HepG2 (cell line): ENCODE data around the gene TRAF4. TPM values are rescaled to one million over a fixed set of nuclear protein-coding genes. Genes with fewer than 3 reads are reported as not detected.

ENCODE experiments used
- EZH2 ChIP-seq: conservative IDR thresholded peaks from 2 replicates; pipeline ENCODE4 v1.6.1; 2012; ENCODE audit warnings: mild to moderate bottlenecking, low read depth, low read length, moderate library complexity
- SIN3B ChIP-seq: fragments of 150-350 bp; IDR thresholded peaks from 2 replicates; pipeline ENCODE4 v1.6.1; 2014; ENCODE audit warnings: low read length
- YEATS2 ChIP-seq: sonication (generic); formaldehyde crosslinking; IDR thresholded peaks from 2 replicates; pipeline ENCODE4 v1.4.0; 2020; ENCODE audit warnings: missing genetic modification reagents, borderline replicate concordance
- ZEB1 ChIP-seq: IDR thresholded peaks from 2 replicates; pipeline ENCODE4 v1.6.1; 2012; ENCODE audit warnings: mild to moderate bottlenecking, low read depth, inconsistent platforms; ENCODE audit not compliant: insufficient replicate concordance
- ZNF430 ChIP-seq: sonication (generic); formaldehyde crosslinking; IDR thresholded peaks from 2 replicates; pipeline ENCODE4 v1.9.0; 2021; ENCODE audit warnings: mild to moderate bottlenecking, missing genetic modification reagents
- ZNF616 ChIP-seq: sonication (generic); formaldehyde crosslinking; IDR thresholded peaks from 2 replicates; pipeline ENCODE4 v1.5.0; 2020; ENCODE audit warnings: low read depth, mild to moderate bottlenecking, missing genetic modification reagents
- ZNF775 ChIP-seq: sonication (generic); formaldehyde crosslinking; IDR thresholded peaks from 2 replicates; pipeline ENCODE4 v1.4.0; 2020; ENCODE audit warnings: missing genetic modification reagents, mild to moderate bottlenecking, moderate library complexity, borderline replicate concordance
- polyA plus RNA-seq, 8 experiments: library from polyadenylated mRNA; depleted of rRNA in 3 of 8; stranded (reverse) in 7 of 8; unstranded in 1 of 8; fragments of >200 nt; fragmentation: Illumina TruSeq in 4 of 8; extraction: Trizol in 4 of 8; gene quantifications; 2 replicates each; pipeline versions ENCODE4 v1.2.1 to v1.2.3, GENCODE V29; 2011 to 2016; ENCODE audit warnings: low read depth in 4 of 8, missing spikeins in 1 of 8, mixed read lengths in 1 of 8; ENCODE audit not compliant: insufficient read depth in 1 of 8
- total RNA-seq, 5 experiments: library from RNA; depleted of rRNA; stranded (reverse); fragments of >200 nt; fragmentation: Illumina TruSeq; extraction: Trizol; gene quantifications; 2 replicates each; pipeline ENCODE4 v1.2.3, GENCODE V29; 2016; ENCODE audit warnings: low read depth in 1 of 5
- TF ChIP-seq, protein P1 (sequence below): sonication (generic); formaldehyde crosslinking; IDR thresholded peaks from 2 replicates; pipeline ENCODE4 v1.5.1; 2020; ENCODE audit warnings: mild to moderate bottlenecking, missing genetic modification reagents, borderline replicate concordance
- TF ChIP-seq, protein P2 (sequence below): sonication (generic); formaldehyde crosslinking; IDR thresholded peaks from 2 replicates; pipeline ENCODE4 v1.4.0; 2020; ENCODE audit warnings: mild to moderate bottlenecking, missing genetic modification reagents
- TF ChIP-seq, protein P3 (sequence below): sonication (generic); formaldehyde crosslinking; IDR thresholded peaks from 2 replicates; pipeline ENCODE4 v1.5.0; 2020; ENCODE audit warnings: missing genetic modification reagents
- TF ChIP-seq, protein P4 (sequence below): sonication (generic); formaldehyde crosslinking; IDR thresholded peaks from 2 replicates; pipeline ENCODE4 v1.8.0; 2022; ENCODE audit warnings: mild to moderate bottlenecking, missing genetic modification reagents, moderate library complexity
- TF ChIP-seq, protein P5 (sequence below): sonication (generic); formaldehyde crosslinking; IDR thresholded peaks from 2 replicates; pipeline ENCODE4 v1.4.0; 2020; ENCODE audit warnings: missing genetic modification reagents

TRAF4 gene
- total and polyA plus RNA-seq, 2 of the 13 experiments (the other 11 are each of a cell fraction or from before 2014, with no cell fraction given), result 86.0 to 89.9 TPM

DNA sequence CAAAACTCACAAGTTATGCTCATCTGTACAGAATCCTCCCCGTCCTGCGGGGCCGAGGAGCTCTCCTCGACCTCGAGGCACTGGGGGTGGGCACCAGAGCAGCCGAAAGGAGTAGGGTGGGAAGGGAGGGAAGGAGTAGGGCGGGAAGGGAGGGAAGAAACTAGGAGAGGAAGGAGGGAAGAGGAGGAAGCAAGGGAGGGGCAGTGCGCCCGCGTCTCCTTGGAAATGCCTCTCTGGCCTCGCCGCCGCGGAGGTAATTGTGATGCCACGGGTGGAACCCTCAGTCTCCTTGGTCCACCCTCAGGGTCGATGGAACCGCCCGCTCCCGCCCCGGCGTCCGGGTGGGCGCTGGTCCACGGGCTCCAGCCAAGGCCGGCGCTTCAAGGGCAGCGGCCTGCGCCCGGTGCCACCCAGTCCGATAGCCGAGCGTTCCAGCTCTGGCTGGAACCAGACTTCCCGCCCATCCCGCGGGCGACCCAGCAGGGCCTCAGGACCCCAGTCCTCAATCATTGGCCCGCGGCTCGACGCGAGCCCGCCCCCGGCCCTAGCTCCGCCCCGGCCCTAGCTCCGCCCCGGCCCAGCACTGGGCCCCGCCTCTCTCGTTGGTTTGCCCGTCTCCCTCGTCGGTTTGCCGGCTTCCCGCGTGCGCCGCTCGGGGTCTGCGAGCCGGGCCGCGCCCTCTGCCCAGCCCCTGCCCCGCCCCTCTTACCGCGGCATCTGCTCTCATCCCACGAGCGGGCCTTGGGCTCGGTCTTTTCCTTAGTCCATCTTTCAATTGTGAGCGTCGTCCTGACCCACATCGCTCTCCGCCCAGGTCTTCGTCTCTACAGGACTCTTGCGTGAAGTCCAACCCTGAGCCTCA, 32.7 kb upstream of the TRAF4 start (continued):
- TF ChIP-seq, protein P1, sequence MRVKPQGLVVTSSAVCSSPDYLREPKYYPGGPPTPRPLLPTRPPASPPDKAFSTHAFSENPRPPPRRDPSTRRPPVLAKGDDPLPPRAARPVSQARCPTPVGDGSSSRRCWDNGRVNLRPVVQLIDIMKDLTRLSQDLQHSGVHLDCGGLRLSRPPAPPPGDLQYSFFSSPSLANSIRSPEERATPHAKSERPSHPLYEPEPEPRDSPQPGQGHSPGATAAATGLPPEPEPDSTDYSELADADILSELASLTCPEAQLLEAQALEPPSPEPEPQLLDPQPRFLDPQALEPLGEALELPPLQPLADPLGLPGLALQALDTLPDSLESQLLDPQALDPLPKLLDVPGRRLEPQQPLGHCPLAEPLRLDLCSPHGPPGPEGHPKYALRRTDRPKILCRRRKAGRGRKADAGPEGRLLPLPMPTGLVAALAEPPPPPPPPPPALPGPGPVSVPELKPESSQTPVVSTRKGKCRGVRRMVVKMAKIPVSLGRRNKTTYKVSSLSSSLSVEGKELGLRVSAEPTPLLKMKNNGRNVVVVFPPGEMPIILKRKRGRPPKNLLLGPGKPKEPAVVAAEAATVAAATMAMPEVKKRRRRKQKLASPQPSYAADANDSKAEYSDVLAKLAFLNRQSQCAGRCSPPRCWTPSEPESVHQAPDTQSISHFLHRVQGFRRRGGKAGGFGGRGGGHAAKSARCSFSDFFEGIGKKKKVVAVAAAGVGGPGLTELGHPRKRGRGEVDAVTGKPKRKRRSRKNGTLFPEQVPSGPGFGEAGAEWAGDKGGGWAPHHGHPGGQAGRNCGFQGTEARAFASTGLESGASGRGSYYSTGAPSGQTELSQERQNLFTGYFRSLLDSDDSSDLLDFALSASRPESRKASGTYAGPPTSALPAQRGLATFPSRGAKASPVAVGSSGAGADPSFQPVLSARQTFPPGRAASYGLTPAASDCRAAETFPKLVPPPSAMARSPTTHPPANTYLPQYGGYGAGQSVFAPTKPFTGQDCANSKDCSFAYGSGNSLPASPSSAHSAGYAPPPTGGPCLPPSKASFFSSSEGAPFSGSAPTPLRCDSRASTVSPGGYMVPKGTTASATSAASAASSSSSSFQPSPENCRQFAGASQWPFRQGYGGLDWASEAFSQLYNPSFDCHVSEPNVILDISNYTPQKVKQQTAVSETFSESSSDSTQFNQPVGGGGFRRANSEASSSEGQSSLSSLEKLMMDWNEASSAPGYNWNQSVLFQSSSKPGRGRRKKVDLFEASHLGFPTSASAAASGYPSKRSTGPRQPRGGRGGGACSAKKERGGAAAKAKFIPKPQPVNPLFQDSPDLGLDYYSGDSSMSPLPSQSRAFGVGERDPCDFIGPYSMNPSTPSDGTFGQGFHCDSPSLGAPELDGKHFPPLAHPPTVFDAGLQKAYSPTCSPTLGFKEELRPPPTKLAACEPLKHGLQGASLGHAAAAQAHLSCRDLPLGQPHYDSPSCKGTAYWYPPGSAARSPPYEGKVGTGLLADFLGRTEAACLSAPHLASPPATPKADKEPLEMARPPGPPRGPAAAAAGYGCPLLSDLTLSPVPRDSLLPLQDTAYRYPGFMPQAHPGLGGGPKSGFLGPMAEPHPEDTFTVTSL (CRISPR knock-in tag), result no peak
- TF ChIP-seq, protein P2, sequence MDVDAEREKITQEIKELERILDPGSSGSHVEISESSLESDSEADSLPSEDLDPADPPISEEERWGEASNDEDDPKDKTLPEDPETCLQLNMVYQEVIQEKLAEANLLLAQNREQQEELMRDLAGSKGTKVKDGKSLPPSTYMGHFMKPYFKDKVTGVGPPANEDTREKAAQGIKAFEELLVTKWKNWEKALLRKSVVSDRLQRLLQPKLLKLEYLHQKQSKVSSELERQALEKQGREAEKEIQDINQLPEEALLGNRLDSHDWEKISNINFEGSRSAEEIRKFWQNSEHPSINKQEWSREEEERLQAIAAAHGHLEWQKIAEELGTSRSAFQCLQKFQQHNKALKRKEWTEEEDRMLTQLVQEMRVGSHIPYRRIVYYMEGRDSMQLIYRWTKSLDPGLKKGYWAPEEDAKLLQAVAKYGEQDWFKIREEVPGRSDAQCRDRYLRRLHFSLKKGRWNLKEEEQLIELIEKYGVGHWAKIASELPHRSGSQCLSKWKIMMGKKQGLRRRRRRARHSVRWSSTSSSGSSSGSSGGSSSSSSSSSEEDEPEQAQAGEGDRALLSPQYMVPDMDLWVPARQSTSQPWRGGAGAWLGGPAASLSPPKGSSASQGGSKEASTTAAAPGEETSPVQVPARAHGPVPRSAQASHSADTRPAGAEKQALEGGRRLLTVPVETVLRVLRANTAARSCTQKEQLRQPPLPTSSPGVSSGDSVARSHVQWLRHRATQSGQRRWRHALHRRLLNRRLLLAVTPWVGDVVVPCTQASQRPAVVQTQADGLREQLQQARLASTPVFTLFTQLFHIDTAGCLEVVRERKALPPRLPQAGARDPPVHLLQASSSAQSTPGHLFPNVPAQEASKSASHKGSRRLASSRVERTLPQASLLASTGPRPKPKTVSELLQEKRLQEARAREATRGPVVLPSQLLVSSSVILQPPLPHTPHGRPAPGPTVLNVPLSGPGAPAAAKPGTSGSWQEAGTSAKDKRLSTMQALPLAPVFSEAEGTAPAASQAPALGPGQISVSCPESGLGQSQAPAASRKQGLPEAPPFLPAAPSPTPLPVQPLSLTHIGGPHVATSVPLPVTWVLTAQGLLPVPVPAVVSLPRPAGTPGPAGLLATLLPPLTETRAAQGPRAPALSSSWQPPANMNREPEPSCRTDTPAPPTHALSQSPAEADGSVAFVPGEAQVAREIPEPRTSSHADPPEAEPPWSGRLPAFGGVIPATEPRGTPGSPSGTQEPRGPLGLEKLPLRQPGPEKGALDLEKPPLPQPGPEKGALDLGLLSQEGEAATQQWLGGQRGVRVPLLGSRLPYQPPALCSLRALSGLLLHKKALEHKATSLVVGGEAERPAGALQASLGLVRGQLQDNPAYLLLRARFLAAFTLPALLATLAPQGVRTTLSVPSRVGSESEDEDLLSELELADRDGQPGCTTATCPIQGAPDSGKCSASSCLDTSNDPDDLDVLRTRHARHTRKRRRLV (CRISPR knock-in tag), result 0 out of 2 replicates have a peak, but pooled peaks have one; percentile 11
- peak; percentile 30; the same call in 1 of the 2 replicates for TF ChIP-seq ZNF430 (CRISPR knock-in tag)
- no peak for TF ChIP-seq EZH2
- TF ChIP-seq ZNF775, result no peak
- TF ChIP-seq ZEB1, result no peak
- 0 out of 2 replicates have a peak, but pooled peaks have one; percentile 36 for TF ChIP-seq SIN3B
- peak; percentile 63; the same call in 1 of the 2 replicates for TF ChIP-seq ZNF616 (CRISPR knock-in tag)
- TF ChIP-seq, protein P3, sequence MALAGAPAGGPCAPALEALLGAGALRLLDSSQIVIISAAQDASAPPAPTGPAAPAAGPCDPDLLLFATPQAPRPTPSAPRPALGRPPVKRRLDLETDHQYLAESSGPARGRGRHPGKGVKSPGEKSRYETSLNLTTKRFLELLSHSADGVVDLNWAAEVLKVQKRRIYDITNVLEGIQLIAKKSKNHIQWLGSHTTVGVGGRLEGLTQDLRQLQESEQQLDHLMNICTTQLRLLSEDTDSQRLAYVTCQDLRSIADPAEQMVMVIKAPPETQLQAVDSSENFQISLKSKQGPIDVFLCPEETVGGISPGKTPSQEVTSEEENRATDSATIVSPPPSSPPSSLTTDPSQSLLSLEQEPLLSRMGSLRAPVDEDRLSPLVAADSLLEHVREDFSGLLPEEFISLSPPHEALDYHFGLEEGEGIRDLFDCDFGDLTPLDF (CRISPR knock-in tag), result peak; percentile 85
- peak; percentile 27; the same call in 1 of the 2 replicates for TF ChIP-seq YEATS2 (CRISPR knock-in tag)
- TF ChIP-seq, protein P4, sequence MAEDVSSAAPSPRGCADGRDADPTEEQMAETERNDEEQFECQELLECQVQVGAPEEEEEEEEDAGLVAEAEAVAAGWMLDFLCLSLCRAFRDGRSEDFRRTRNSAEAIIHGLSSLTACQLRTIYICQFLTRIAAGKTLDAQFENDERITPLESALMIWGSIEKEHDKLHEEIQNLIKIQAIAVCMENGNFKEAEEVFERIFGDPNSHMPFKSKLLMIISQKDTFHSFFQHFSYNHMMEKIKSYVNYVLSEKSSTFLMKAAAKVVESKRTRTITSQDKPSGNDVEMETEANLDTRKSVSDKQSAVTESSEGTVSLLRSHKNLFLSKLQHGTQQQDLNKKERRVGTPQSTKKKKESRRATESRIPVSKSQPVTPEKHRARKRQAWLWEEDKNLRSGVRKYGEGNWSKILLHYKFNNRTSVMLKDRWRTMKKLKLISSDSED (CRISPR knock-in tag), result no peak
- TF ChIP-seq, protein P5, sequence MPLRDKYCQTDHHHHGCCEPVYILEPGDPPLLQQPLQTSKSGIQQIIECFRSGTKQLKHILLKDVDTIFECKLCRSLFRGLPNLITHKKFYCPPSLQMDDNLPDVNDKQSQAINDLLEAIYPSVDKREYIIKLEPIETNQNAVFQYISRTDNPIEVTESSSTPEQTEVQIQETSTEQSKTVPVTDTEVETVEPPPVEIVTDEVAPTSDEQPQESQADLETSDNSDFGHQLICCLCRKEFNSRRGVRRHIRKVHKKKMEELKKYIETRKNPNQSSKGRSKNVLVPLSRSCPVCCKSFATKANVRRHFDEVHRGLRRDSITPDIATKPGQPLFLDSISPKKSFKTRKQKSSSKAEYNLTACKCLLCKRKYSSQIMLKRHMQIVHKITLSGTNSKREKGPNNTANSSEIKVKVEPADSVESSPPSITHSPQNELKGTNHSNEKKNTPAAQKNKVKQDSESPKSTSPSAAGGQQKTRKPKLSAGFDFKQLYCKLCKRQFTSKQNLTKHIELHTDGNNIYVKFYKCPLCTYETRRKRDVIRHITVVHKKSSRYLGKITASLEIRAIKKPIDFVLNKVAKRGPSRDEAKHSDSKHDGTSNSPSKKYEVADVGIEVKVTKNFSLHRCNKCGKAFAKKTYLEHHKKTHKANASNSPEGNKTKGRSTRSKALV (CRISPR knock-in tag), result peak; percentile 51; the same call in 1 of the 2 replicates
